BLaER1 treated with 17β-estradiol and CSF1 and Interleukin-3, amounts not matched to agents 10 nM and 100 nM (cell line): ENCODE results near the gene SH3BP2.
A peak's percentile ranks its signal among the peaks of the same experiment; 100 is the strongest.

ENCODE experiments used
- H3K27ac ChIP-seq, 11 experiments: shearing (Covaris generic); formaldehyde crosslinking; 2 replicates each; pipeline ENCODE4 v1.8.1; 2022
- H3K27me3 ChIP-seq, 11 experiments: shearing (Covaris generic); formaldehyde crosslinking; 2 replicates each; pipeline ENCODE4 v1.8.1; 2022
- H3K36me3 ChIP-seq, 11 experiments: shearing (Covaris generic); formaldehyde crosslinking; 2 replicates each; pipeline ENCODE4 v1.8.1; 2022
- H3K4me1 ChIP-seq, 10 experiments: shearing (Covaris generic); formaldehyde crosslinking; 2 replicates each; pipeline ENCODE4 v1.8.1; 2022
- H3K4me2 ChIP-seq, 11 experiments: shearing (Covaris generic); formaldehyde crosslinking; 2 replicates each; pipeline ENCODE4 v1.8.1; 2022
- H3K4me3 ChIP-seq, 10 experiments: shearing (Covaris generic); formaldehyde crosslinking; 2 replicates each; pipeline ENCODE4 v1.8.1; 2022
- H3K9ac ChIP-seq, 11 experiments: shearing (Covaris generic); formaldehyde crosslinking; 2 replicates each; pipeline ENCODE4 v1.8.1; 2022
- H3K9me3 ChIP-seq, 11 experiments: shearing (Covaris generic); formaldehyde crosslinking; replicated peaks in 1 of 11; 2 replicates each; pipeline ENCODE4 v1.8.1; 2022
- H4K20me1 ChIP-seq, 11 experiments: shearing (Covaris generic); formaldehyde crosslinking; 2 replicates each; pipeline ENCODE4 v1.8.1; 2022
- Cebpa-rat ChIP-seq, 11 experiments: shearing (Covaris generic); IDR thresholded peaks; 2 replicates each; pipeline ENCODE4 v1.8.1; 2022

The SH3BP2 gene

DNA sequence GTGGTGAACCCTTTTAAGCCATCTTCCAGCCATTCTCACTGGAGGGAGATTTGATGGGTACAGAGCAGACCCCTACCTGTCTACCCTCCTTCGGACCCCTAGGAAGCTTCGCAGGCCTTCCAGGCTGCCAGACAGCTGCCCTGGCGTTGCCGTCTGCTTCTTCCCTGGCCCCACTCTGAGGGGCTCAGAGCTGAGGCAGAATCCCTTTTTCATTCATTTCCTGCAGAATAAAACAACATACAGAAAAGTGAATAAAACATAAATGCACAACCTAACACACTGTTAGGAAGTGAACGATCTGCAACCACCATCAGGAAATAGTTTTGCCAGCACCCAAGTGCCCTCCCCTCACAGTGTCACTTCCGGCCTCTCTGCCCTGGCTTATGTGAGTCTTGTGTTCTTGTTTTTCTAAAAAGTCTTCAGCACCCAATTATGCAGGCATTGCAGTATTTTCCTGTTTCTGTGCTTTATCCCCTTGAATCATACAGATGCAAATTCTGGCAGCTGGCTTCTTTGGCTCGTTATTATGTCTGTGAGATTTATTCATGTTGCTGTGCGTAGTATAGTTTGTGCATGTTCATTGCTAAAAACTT lies 45.1 kb downstream of the SH3BP2 start:
- H3K4me3 ChIP-seq: peak overlapping the region in 4 of 10 experiments; percentile 1 to 54 (median 32); a peak in 7 of 20 replicates
- H3K9me3 ChIP-seq: peaks cover 0 to 9% (median 0%) of the 10 kb centered on the region in 11 experiments; a peak in 5 of 22 replicates
- peaks cover 25 to 65% (median 38%) of the 10 kb centered on the region in 11 experiments for H4K20me1 ChIP-seq
- peak overlapping the region; percentile 13 to 58 (median 38); a peak in 18 of 22 replicates for H3K9ac ChIP-seq
- peaks cover 65 to 83% (median 70%) of the 10 kb centered on the region in 10 experiments for H3K4me1 ChIP-seq
- peak overlapping the region; percentile 85 to 97 (median 92) for H3K4me2 ChIP-seq
- TF ChIP-seq Cebpa-rat (IDR thresholded peaks at IDR 0.05): no peak
- peaks cover 0 to 61% (median 31%) of the 10 kb centered on the region in 11 experiments; a peak in 19 of 22 replicates for H3K36me3 ChIP-seq
- peak overlapping the region; percentile 15 to 75 (median 56); a peak in 17 of 22 replicates for H3K27ac ChIP-seq
- H3K27me3 ChIP-seq: peaks cover 0 to 10% (median 0%) of the 10 kb centered on the region in 11 experiments; a peak in 2 of 22 replicates

GRCh38 chr4:2839060-2839459 lies 46.2 kb downstream of the SH3BP2 start:
- no peak for TF ChIP-seq Cebpa-rat (IDR thresholded peaks at IDR 0.05)
- no peak overlapping the region for H3K27ac ChIP-seq
- peaks cover 57 to 73% (median 62%) of the 10 kb centered on the region in 10 experiments for H3K4me1 ChIP-seq

DNA sequence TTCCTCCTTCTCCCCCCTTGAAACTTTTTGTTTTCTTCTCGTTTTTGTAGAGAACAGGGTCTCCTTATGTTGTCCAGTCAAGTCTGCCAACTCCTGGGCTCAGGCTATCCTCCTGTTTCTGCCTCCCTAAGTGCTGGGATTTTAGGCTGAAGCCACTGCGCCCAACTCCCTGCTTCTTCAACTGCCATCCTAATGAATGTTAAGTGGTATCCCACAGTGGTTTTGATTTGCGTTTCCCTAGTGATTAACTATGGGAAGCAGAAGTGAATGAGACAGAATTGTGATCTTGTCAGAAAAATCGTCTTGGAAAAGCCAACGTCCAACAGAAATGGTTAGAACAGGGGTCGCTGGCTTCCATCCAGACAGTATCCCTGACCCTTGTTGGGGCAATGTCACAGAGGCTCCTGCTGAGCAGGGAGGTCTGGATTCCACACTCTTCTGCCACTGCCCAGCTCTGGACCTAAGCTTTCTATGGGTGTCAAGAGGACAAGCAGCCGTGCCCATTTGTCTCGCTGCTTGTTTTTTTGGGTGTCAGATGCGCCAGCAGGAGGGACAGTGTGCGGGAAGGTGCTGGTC lies 49.9 kb downstream of the SH3BP2 start:
- peaks cover 0 to 19% (median 0%) of the 10 kb centered on the region in 11 experiments; a peak in 6 of 22 replicates for H3K36me3 ChIP-seq

More at GRCh38 chr4:2839060-2839459, 46.2 kb downstream of the SH3BP2 start:
- Histone ChIP-seq H4K20me1 (peaks cover 14 to 54% (median 27%) of the 10 kb centered on the region in 11 experiments), H3K36me3 (peaks cover 0 to 50% (median 20%) of the 10 kb centered on the region in 11 experiments; a peak in 18 of 22 replicates), H3K4me2 (peak overlapping the region in 2 of 11 experiments; percentile 88 to 97; a peak in 2 of 22 replicates), H3K9ac (no peak overlapping the region), H3K4me3 (no peak overlapping the region), H3K27me3 (peaks cover 0 to 2% (median 0%) of the 10 kb centered on the region in 11 experiments; a peak in 2 of 22 replicates), H3K9me3 (peaks cover 0 to 9% (median 0%) of the 10 kb centered on the region in 11 experiments; a peak in 5 of 22 replicates)

DNA sequence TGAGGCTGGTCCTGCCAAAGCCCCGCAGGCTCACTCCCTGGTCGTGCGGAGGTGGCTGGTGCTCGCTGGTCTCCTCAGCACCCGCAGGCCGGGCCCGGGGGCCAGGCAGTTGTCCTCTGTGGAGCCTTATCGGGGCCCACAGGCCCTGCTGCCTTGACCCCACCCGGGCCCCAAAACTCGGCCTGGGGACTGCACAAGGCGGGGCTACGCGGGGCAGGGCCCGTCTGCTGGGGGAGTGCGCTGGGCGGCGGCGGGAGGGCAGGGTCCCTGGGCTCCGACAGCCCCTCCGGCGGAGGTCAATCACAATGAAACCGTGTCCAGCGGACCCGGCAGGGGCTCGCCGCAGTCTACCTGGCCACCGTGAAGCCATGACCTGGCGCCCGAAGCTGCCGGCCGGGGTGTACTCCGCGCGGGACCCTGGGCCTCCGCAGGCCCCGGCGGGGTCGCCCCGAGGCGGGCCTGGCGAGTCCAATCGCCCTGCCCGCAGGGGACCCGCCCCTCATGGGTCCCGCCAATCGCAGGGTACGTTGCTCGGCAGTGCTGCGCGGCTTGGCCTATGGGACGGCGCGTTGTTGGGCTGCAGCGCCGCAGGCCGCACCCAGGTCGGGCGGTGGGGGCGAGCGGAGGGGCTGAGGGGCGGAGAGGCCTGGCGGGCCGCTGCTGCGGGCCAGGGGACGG lies 50.5 kb downstream of the SH3BP2 start, which contains the start of gene ADD1:
Gene ADD1, plus strand, starts transcription at position 582 of the 678 bp plus-strand sequence. CDS start 32,072 bp downstream, outside the sequence.
- TF ChIP-seq Cebpa-rat (IDR thresholded peaks at IDR 0.05): no peak
- Histone ChIP-seq H3K4me3 (peak within 1 kb of the TSS; percentile 76 to 98 (median 90)), H3K4me2 (peak within 1 kb of the TSS; percentile 87 to 98 (median 94)), H3K4me1 (peaks cover 39 to 65% (median 48%) of the 10 kb centered on the region in 10 experiments), H3K9me3 (peaks cover 0 to 9% (median 0%) of the 10 kb centered on the region in 11 experiments; a peak in 5 of 22 replicates), H3K27ac (peak within 1 kb of the TSS; percentile 75 to 87 (median 84)), H4K20me1 (peaks cover 22 to 52% (median 40%) of the 10 kb centered on the region in 11 experiments; a peak in 20 of 22 replicates), H3K27me3 (no peaks in the 10 kb centered on the region), H3K36me3 (peaks cover 0 to 18% (median 0%) of the 10 kb centered on the region in 11 experiments; a peak in 6 of 22 replicates), H3K9ac (peak within 1 kb of the TSS; percentile 85 to 92 (median 89))

More for the DNA sequence above, 49.9 kb downstream of the SH3BP2 start:
- TF ChIP-seq Cebpa-rat (IDR thresholded peaks at IDR 0.05): no peak
- Histone ChIP-seq H3K27me3 (no peaks in the 10 kb centered on the region), H3K4me2 (peak overlapping the region; percentile 85 to 98 (median 94)), H3K27ac (peak overlapping the region; percentile 75 to 87 (median 84)), H3K9me3 (peaks cover 0 to 9% (median 0%) of the 10 kb centered on the region in 11 experiments; a peak in 5 of 22 replicates), H3K4me1 (peaks cover 44 to 66% (median 51%) of the 10 kb centered on the region in 10 experiments), H4K20me1 (peaks cover 17 to 52% (median 34%) of the 10 kb centered on the region in 11 experiments; a peak in 20 of 22 replicates), H3K9ac (peak overlapping the region; percentile 85 to 92 (median 89)), H3K4me3 (peak overlapping the region; percentile 76 to 98 (median 90))

GRCh38 chr4:2843941-2844584 lies 51.2 kb downstream of the SH3BP2 start:
- Histone ChIP-seq H3K9ac (peak overlapping the region; percentile 85 to 92 (median 89)), H3K4me2 (peak overlapping the region; percentile 74 to 94 (median 91)), H3K27me3 (no peaks in the 10 kb centered on the region), H3K27ac (peak overlapping the region; percentile 75 to 87 (median 84)), H3K4me1 (peaks cover 35 to 60% (median 50%) of the 10 kb centered on the region in 10 experiments), H4K20me1 (peaks cover 29 to 52% (median 47%) of the 10 kb centered on the region in 11 experiments), H3K9me3 (peaks cover 0 to 9% (median 0%) of the 10 kb centered on the region in 11 experiments; a peak in 5 of 22 replicates), H3K4me3 (peak overlapping the region; percentile 76 to 98 (median 90)), H3K36me3 (peaks cover 0 to 12% (median 0%) of the 10 kb centered on the region in 11 experiments; a peak in 6 of 22 replicates)
- TF ChIP-seq Cebpa-rat (IDR thresholded peaks at IDR 0.05): no peak

- Histone ChIP-seq H3K9me3 (no peaks in the 10 kb centered on the region), H3K36me3 (no peaks in the 10 kb centered on the region; a peak in 1 of 22 replicates), H3K4me2 (peak overlapping the region in 8 of 11 experiments; percentile 81 to 94 (median 91); a peak in 7 of 22 replicates), H3K9ac (no peak overlapping the region), H4K20me1 (peaks cover 47 to 71% (median 68%) of the 10 kb centered on the region in 11 experiments), H3K27me3 (no peaks in the 10 kb centered on the region), H3K4me3 (no peak overlapping the region), H3K4me1 (peaks cover 53 to 80% (median 65%) of the 10 kb centered on the region in 10 experiments), H3K27ac (no peak overlapping the region)
- TF ChIP-seq Cebpa-rat (IDR thresholded peaks at IDR 0.05): no peak
Observed at GRCh38 chr4:2846172-2846571, 53.3 kb downstream of the SH3BP2 start.

DNA sequence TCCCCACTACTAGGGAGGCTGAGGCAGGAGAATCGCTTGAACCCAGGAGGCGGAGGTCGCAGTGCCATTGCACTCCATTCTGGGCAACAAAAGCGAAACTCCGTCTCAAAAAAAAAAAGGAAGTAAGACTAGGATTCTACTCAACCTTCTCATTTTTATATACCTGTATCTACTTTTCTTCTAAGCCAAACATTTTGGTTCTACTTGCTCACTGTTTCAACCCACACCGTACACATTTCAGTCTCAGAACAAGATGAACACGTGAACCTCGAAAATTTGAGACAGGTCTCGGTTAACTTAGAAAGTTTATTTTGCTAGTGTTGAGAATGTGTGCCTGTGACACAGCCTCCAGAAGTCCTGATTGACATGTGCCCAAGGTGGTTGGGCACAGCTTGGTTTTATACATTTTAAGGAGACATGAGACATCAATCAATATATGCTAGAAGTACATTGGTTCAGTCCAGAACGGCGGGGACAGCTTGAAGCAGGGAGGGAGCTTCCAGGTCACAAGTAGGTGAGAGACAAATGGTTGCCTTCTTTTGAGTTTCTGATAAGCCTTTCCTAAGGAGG lies 54.5 kb downstream of the SH3BP2 start:
- no peak for TF ChIP-seq Cebpa-rat (IDR thresholded peaks at IDR 0.05)
- Histone ChIP-seq H3K36me3 (no peaks in the 10 kb centered on the region; a peak in 1 of 22 replicates), H3K4me3 (no peak overlapping the region), H3K4me2 (peak overlapping the region in 9 of 11 experiments; percentile 6 to 33 (median 16); a peak in 8 of 22 replicates), H3K27ac (no peak overlapping the region), H3K9me3 (no peaks in the 10 kb centered on the region), H3K4me1 (peaks cover 59 to 86% (median 71%) of the 10 kb centered on the region in 10 experiments), H3K9ac (no peak overlapping the region), H3K27me3 (no peaks in the 10 kb centered on the region), H4K20me1 (peaks cover 58 to 83% (median 80%) of the 10 kb centered on the region in 11 experiments)
